ENCODE results near the gene WDR20.

Gene WDR20

GRCh38 chr14:102192840-102193502, 53.3 kb downstream of the WDR20 start:
- TF ChIP-seq EZH2 (IDR thresholded peaks at IDR 0.05; ENCODE audit: borderline replicate concordance, low read depth, low read length, severe bottlenecking) (no peak), CTCF (IDR thresholded peaks at IDR 0.05; ENCODE audit: borderline replicate concordance, extremely low read depth, low read length, poor library complexity, severe bottlenecking) (no peak)
- 0 out of 2 replicates have a peak, but pooled peaks cover 3% of the 10 kb centered on the region for H3K4me1 ChIP-seq (ENCODE audit: insufficient read depth, low read length)
- DNase-seq (no peak), ATAC-seq (ENCODE audit: insufficient read depth, low read depth) (no peak)
- H3K36me3 ChIP-seq (ENCODE audit: insufficient read depth, low read length): peaks cover 22% of the 10 kb centered on the region
- no peak overlapping the region for H3K9ac ChIP-seq (ENCODE audit: low read depth, low read length)
- H2AFZ ChIP-seq (ENCODE audit: low read depth, low read length): no peak overlapping the region
- H4K20me1 ChIP-seq (ENCODE audit: insufficient read depth, low read length): peaks cover 41% of the 10 kb centered on the region
- no peak overlapping the region for H3K4me2 ChIP-seq (ENCODE audit: insufficient read depth, low read length)
- H3K9me3 ChIP-seq (ENCODE audit: insufficient read depth, low read length, severe bottlenecking): no peaks in the 10 kb centered on the region
- no peaks in the 10 kb centered on the region for H3K27me3 ChIP-seq (ENCODE audit: insufficient read depth, low read length, poor library complexity)
- H3K4me3 ChIP-seq (ENCODE audit: low read depth in 1 of 2, low read length in 2 of 2): no peak overlapping the region
- H3K79me2 ChIP-seq (ENCODE audit: insufficient read depth, low read length): peaks cover 40% of the 10 kb centered on the region
- H3K27ac ChIP-seq (ENCODE audit: low read length): no peak overlapping the region

- DNase-seq: no peak
- TF ChIP-seq CTCF (IDR thresholded peaks at IDR 0.05; ENCODE audit: borderline replicate concordance, extremely low read depth, low read length, poor library complexity, severe bottlenecking): no peak
- TF ChIP-seq EZH2 (IDR thresholded peaks at IDR 0.05; ENCODE audit: borderline replicate concordance, low read depth, low read length, severe bottlenecking): no peak
- no peak overlapping the region for H3K4me3 ChIP-seq (ENCODE audit: low read depth in 1 of 2, low read length in 2 of 2)
- H3K9ac ChIP-seq (ENCODE audit: low read depth, low read length): no peak overlapping the region
- H3K4me2 ChIP-seq (ENCODE audit: insufficient read depth, low read length): no peak overlapping the region
- H3K27ac ChIP-seq (ENCODE audit: low read length): no peak overlapping the region
- H2AFZ ChIP-seq (ENCODE audit: low read depth, low read length): no peak overlapping the region
- peaks cover 20% of the 10 kb centered on the region for H3K4me1 ChIP-seq (ENCODE audit: insufficient read depth, low read length)
- H3K36me3 ChIP-seq (ENCODE audit: insufficient read depth, low read length): peaks cover 35% of the 10 kb centered on the region
- no peaks in the 10 kb centered on the region for H3K9me3 ChIP-seq (ENCODE audit: insufficient read depth, low read length, severe bottlenecking)
- no peak for ATAC-seq (ENCODE audit: insufficient read depth, low read depth)
- peaks cover 51% of the 10 kb centered on the region for H4K20me1 ChIP-seq (ENCODE audit: insufficient read depth, low read length)
- no peaks in the 10 kb centered on the region for H3K27me3 ChIP-seq (ENCODE audit: insufficient read depth, low read length, poor library complexity)
- H3K79me2 ChIP-seq (ENCODE audit: insufficient read depth, low read length): peaks cover 29% of the 10 kb centered on the region
Observed at GRCh38 chr14:102194856-102195255, 55.2 kb downstream of the WDR20 start.

- no peaks in the 10 kb centered on the region for H3K27me3 ChIP-seq (ENCODE audit: insufficient read depth, low read length, poor library complexity)
- no peak overlapping the region for H3K4me3 ChIP-seq (ENCODE audit: low read depth in 1 of 2, low read length in 2 of 2)
- no peak overlapping the region for H3K27ac ChIP-seq (ENCODE audit: low read length)
- H2AFZ ChIP-seq (ENCODE audit: low read depth, low read length): no peak overlapping the region
- DNase-seq: no peak
- H3K4me2 ChIP-seq (ENCODE audit: insufficient read depth, low read length): no peak overlapping the region
- no peak overlapping the region for H3K9ac ChIP-seq (ENCODE audit: low read depth, low read length)
- H3K9me3 ChIP-seq (ENCODE audit: insufficient read depth, low read length, severe bottlenecking): no peaks in the 10 kb centered on the region
- TF ChIP-seq CTCF (IDR thresholded peaks at IDR 0.05; ENCODE audit: borderline replicate concordance, extremely low read depth, low read length, poor library complexity, severe bottlenecking) (no peak), EZH2 (IDR thresholded peaks at IDR 0.05; ENCODE audit: borderline replicate concordance, low read depth, low read length, severe bottlenecking) (no peak)
- H3K36me3 ChIP-seq (ENCODE audit: insufficient read depth, low read length): peaks cover 35% of the 10 kb centered on the region
- H3K79me2 ChIP-seq (ENCODE audit: insufficient read depth, low read length): peaks cover 24% of the 10 kb centered on the region
- ATAC-seq (ENCODE audit: insufficient read depth, low read depth): no peak
- H4K20me1 ChIP-seq (ENCODE audit: insufficient read depth, low read length): peaks cover 52% of the 10 kb centered on the region
- H3K4me1 ChIP-seq (ENCODE audit: insufficient read depth, low read length): peaks cover 26% of the 10 kb centered on the region
Observed at GRCh38 chr14:102195446-102195845, 55.7 kb downstream of the WDR20 start.
